Stimulated activated CD4-positive, alpha-beta T cell treated with anti-CD3 and anti-CD28 coated beads, Interleukin-1b, Interleukin-23, amount 100 ng/mL, for 24 hours (primary cell): Measurements from ENCODE around the gene CELF2.
"Not testable (repeated sequence)": the region's sequence is repeated elsewhere in the genome, so short reads cannot be mapped to it uniquely, and the experiment has no call there.

Experiments
- DNase-seq, 4 experiments: peaks; one replicate each; pipeline ENCODE4 v3.0.0-alpha.2; 2020; ENCODE audit warnings: low read depth in 4 of 4, low spot score in 1 of 4

Gene CELF2

DNA sequence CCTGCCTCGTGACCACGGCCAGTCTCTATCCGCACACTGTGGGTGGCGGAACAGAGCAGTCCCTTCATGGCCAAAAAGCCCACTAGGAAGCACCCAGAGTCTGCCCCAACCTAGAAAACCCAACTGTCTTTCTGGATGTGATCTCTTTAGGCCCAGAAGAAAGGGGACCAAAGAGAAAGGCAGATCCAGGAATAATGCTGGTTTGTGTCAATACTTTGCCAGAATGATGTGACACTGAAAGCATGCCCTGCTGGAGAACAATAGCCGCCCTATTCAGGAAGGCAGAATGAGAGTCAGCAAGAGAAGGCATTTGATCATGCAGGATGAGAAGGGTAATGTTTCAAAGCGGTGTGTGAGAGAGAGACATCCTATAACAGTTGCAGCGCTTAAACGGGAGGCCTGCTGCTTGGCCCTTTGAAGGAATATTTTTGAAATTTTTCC lies 319.1 kb downstream of the CELF2 start:
- no peak for DNase-seq

DNA sequence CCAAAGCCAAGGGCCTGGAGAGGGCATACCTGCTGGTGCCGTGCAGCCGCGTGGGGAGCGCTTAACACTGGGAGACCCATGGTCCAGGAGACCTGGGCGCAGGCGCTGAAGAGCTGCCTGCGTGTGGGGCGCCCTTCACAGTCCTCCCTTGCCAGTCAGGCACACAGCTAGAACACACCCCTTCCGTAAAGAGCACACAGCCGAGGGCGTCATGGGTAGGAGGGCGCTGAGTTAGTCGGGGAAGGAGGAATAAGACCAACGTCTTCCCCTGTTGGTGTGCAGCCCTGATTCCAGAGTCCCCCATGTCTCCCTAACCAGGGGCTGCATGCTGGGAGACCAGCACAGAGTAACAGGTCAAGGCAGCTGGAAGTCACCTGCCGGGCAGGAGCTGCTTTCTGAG lies 319.8 kb downstream of the CELF2 start:
- DNase-seq: no peak

DNA sequence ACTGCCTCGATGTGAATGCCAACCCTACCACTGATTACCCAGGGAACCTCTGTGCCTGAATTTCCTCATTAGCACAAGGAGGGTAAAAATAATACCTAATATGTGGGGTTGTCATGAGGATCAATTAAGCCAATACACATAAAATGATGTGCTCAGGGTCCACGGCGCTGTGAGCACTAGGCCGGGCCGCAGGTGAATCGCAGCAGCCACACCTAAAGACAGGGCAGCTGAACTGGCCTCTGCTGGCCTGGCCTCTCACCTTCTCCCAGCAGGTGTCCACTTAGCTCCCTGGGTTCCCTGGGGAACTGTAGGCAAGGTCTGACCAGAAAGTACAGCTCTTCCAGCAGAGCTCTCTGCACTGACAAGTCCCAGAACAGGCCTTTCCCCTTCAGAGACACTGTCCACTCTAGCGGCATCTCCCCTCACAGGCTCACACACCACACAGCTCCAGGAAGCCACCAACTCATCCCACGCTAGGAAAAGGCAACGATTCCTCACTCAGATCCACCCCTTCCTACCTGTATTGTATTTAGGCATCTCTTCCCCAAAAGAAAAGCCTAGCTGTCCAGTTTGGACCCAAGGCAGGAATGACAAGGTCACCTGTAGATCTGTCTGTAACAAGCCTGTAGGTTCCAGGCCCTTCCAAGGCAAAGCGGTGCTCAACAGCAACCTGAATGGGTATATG lies 320.6 kb downstream of the CELF2 start:
- no peak for DNase-seq

DNA sequence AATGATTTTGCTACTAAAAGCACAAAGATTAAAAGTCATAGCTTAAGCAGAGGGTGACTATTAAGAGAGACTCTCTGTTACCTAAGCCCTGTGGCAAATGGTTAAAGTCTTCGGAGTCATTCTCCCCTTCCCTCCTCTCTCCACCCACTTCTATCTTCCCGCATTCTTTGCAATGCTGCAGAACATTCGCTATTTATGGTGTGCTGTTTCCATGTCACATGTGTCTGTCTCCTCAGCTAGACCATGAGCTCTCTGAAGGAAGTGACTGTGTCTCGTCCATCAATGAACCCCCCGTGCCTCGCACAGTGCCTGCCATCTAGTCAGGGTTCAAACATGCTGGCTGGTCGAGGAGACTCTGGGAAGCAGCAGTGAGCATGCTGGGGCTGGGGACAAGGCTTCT lies 321.3 kb downstream of the CELF2 start:
- DNase-seq: no peak

DNA sequence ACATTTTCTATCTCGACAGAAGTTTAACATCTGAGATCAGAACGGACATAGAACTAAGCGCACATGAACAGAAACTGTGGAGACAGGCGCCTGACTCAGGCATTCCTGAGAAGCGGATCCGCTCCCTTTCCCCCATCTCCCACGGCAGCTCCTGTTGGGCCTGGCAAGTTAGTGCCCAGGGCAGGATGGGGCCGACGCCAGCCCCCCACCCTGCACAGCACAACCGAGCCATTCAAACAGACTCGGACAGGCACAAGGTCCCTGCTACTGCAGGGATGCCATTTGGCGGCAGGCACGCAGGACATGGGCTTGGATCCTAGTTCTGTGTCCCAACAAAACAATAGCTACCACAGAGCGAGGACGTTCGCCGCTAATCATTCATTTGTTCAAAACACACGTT lies 322.0 kb downstream of the CELF2 start:
- no peak for DNase-seq

DNA sequence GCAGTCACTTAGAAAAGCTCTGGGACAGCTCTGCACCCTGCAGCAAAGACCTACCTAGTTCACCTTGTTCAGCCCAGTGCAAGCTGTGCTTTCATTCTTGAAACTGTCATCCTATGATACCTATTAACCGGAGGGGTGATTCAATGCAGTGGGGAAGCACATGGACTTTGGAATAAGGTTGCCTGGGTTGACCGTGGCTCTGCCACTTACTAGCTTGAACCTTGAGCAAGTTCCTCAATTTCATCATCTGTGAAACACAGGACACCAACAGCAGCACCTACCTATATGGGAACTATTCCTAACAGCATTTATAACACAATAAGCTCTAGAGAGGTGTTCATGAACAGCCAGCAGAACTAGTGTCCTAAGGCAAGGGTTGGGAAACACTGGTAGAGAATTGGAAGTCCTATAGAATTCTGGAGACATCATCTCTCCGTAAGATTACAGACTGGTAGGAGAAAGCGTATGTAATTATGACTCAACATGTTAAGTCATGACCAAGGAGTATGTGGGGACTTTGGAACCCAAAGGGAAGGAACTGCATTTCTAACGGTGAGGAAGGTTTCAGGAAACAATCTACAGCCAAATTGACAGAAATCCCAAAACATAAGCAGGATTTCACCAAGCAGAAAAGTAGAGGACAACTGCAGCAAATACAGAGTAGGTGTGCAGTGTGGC lies 323.8 kb downstream of the CELF2 start:
- no peak for DNase-seq

DNA sequence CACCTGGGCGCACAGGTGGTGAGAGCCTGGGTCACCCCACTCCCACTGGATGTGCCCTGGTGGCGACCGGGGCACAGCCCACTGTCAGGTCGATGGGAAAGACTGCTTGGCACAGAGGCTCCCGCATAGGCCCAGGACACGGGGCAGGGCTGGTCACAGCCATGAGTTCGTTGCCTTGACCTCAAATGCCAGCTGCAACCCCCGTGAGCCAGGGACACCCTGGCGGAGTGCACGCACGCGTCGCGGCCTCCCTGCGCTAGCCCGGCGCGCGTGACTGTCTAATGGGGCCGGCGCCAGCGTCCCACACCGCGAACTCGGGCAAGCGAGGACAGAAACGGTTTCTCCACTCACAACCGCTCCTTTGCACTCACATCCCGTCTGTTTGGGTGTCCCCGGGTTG lies 326.4 kb downstream of the CELF2 start:
- no peak for DNase-seq

DNA sequence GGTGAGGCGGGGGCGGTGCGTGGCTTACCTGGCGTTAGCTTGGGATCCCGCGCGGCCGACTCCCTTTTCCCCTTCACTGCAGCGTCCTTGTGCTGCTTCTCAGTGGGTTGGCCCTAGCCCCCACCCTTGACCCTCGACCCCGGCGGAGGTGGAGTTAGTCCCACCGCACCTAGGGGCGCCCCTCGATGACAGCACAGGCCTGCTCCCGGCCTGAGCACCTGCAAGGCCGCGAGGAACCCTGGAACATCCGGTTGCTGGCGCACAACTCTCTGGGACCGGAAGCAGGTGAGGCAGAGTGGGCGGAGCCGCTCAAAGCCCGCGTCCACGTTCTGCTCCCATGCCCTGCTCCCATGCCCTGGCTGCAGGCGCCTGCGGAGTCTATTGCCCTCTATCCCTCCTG lies 326.9 kb downstream of the CELF2 start:
- no peak for DNase-seq

DNA sequence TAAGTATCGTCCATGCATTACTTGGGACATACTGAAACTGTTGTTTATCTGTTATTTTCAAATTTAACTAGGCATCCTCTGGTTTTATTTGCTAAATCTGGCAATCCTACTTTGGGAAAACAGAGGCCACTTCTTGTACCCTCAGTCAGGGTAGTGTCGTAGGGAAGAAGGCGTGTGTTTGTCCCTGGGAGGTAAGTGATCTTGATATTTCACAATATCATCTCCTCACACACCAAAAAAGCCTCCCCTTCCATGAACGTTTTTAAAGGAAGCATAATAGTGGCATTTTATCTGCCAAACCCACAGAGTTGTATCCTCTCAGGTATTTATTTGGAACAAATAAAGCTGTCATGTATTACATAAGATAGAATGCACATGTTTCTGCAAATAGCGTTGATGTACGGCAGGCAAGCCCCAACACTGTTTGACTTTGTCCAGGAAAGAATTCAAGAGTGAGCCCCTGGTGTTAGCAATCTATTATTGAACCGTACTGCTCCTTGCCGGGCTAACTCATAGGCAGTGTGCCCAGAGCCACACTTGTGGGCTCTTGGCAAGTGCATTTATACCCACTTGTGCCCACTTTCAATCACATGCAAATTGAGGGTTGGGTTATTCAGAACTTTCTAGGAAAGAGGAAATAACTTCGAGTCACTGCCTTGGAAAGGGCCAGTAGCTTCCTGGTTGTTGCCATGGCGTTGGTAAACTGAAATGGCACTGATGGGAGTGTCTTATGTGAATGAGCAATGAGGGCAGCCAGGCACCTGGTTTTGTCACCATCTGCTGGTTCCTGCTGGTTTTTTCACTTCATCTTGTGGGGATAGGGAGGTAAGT lies 327.8 kb downstream of the CELF2 start:
- no peak for DNase-seq

DNA sequence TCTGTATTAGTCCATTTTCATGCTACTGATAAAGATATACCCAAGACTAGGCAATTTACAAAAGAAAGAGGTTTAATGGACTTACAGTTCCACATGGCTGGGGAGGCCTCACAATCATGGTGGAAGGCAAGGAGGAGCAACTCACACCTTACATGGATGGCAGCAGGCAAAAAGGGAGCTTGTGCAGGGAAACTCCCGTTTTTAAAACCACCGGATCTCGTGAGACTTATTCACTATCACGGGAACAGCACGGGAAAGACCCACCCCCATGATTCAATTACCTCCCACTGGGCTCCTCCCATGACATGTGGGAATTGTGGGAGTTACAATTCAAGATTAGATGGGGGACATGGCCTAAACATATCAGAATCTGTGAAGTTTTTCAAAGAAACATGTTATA lies 329.9 kb downstream of the CELF2 start:
- DNase-seq: not testable (repeated sequence)

DNA sequence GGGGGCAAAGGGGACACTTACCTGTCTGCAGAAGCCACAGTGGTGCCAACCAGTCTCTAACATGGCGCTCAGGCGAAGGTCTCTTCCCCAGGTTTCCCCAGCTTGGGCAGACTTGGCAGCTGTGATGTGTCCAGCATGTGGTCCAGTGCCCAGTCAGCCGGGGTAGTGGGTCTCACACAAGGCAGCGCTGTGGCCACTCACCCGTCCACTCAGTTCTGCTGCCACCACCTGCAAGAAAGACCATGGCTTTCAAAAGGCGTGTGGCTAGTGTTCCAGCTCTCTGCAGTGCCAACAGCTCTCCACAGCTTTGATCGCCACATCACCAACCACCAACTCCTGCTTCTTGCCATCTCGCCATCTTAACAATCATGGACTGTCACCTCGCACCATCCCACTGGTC lies 334.1 kb downstream of the CELF2 start:
- no peak for DNase-seq

DNA sequence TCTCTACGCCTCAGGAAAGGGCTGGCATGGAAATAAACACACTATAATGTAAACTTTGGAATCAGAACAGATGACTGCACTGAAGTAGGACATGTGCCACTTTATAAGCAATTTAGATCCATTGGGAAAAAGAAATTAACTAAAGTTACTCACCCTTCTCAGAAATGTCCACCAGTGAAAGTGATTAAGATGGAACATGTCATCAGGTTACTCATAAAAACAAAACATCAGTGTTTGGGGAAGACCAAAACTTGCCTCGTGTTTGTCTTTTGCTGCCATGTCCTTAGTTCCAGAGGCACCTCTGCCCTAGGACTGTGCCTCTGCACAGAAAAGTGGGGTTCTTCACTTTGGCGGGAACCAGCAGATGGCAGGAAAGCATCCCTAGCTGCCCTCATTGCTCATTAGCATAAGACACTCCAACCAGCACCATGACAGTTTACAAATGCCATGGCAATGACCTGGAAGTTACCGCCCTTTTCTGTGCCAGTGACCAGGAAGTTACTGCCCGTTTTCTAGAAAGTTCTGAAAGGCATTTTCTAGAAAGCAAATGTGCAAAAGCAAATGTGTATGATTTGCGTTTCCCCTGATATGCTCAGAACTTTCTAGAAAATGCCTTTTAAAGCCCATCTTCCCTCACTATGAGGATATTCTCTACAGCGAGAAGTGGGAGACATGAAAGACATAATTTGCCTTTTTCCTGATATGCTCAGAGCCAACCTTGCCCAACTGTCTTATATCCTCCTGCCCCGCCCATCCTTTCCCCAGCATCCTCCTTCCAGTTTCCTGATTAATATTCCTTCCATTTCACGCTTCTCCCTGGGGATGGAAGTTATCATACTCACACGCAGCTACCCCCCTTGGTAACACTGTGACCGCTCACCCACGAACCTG lies 335.6 kb downstream of the CELF2 start:
- DNase-seq: no peak

DNA sequence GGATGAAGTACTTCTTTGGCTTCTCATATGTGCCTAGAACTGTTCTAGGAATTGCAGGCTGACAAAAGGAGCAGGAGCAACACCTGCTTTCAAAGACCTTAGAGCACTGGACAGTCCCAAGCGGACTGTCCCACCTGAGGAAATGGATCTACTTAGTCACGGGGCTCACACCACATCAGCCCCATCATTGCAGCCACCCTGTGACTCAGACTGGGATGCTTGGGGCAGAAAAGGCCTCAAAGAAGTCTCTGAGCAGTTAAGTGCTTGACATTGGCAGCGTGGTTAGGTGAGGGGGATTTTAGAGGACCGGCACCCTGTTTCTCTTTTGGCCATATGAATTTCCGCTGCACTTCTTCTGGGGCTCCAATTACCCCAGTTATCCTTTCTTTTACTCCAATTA lies 337.2 kb downstream of the CELF2 start:
- DNase-seq: no peak

DNA sequence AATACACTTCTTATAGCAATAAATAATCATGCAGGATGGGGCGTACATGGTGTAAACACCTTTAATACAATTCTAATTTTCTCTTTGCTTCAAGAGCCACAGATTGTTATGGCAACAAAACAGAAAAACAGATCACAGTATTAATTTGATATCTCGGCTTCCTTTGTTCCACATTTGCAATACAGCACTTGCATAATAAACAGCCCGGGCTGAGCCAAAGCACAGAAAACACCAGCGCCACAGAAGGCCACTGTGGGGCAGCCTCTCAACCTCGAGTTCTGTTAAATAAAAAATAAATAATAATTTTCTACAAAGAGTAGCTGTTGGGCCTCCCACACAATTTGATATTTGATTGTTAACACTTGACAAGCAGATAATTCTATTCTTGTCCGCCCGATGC lies 337.9 kb downstream of the CELF2 start:
- no peak for DNase-seq

DNA sequence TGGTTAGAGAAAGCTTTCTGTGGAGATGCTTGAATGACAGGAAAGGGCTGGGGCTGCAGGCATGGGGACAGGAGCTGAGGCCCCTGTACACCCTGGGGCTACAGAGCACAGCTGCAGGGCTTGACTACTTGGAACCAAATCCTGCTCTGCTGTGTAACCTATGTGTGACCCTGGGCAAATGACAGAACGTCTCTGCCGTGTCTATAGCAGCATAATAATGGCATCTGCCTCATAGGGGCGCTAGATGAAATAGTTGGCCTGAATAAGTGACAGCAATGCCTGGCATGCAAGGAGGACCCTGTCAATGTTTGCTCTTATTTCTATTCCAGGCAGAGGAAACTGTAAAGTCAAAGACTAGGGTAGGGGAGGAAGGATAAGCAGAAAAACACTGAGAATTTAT lies 339.8 kb downstream of the CELF2 start:
- DNase-seq: no peak

DNA sequence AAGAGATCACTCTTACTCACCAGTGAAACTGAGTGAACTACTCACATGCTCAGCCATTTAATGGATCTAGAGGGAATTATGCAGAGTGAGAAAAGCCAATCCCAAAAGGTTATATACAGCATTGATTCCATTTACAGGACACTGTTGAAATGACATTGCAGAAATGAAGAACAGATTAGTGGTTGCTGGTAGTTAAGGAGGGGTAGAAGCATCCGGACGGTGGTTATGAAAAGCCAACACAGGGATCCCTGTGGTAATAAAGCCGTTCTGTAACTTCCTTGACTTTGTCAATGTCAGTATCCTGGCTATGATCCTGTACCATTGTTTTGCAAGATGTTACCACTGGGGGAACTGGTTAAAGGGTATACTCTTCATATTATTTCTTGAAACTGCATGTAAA lies 340.3 kb downstream of the CELF2 start:
- no peak for DNase-seq

DNA sequence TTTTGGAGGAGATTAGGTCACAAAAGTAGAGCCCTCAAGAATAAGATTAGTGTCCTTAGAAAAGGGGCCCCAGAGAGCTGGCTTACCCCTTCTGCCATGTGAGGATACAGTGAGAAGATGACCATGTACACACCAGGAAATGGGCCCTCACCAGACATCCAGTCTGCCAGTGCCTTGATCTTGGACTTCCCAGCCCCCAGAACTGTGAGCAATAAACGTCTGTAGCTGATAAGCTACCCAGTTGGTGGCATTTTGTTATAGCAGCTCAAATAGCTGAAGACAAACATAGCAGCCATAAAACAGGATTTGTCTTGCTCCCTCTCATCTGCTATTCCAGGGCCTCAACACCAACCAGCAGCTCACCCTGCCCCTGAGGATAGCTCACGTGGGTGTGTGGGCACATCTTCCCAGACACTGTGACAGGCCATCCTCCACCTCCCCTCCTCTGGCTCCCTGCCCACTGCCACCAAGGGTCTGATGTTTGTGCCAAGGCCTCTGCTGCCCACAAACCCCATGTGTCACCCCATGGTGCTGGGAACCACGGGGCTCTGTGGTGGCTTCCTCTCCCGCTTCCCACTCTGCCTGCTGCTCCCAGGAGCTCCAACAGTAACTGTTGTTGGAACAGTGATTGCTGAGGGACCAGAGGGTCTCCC lies 341.4 kb downstream of the CELF2 start:
- DNase-seq: no peak

DNA sequence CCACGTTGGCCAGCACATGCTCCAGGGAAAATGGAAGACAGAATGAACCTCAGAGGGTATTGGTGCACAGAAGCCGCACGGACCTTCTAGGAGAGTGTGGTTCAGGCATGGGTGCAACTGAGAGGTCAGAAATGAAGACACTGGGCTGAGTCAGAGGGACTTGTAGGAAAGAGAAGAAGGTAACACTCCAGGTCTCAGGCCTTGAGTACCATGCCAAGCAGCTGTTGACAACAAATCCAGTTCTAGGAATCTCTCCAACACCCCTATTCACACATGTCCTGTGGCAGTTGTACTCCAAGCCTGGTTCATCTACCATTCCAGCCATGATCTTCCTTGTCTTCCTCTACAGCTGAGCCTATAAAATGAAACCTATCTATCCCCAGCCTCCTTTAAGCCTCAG lies 342.2 kb downstream of the CELF2 start:
- no peak for DNase-seq

DNA sequence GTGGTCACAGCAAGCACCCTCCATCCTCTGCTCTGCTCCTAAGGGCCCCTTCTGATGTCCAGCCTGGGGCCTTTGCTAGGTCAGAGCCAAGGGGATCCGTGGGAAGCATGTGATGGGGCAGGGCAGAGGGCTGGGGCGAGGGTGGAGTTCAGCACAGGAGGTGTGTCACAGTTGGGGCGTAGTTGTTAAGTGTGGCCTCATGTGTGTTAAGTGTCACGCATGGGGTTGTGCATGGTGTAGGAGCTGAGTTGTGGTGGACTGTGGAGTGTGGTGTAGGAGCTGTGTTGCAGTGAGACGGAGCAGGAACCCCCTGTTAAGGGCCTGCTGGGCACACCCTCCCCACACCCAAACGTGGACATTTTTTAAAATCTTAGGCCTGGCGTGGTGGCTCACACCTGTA lies 345.8 kb downstream of the CELF2 start:
- no peak for DNase-seq

DNA sequence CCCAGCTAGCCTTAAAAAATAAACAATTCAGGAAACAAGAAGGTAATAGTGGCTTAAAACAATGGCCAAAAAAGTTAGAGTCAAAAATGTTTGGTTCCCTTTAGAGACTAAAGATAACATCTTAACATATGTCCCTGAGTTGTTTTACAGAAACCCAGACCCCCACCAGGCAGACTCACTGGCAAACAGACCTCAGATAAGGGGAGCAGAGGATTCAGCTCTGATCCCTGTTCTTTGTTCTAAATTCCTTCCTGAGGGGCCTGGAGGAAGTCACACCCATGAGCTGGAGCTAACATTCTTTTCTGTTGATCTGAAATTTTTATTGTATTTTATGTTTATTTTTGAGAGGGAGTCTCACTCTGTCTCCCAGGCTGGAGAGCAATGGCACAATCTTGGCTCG lies 346.6 kb downstream of the CELF2 start:
- DNase-seq: no peak

DNA sequence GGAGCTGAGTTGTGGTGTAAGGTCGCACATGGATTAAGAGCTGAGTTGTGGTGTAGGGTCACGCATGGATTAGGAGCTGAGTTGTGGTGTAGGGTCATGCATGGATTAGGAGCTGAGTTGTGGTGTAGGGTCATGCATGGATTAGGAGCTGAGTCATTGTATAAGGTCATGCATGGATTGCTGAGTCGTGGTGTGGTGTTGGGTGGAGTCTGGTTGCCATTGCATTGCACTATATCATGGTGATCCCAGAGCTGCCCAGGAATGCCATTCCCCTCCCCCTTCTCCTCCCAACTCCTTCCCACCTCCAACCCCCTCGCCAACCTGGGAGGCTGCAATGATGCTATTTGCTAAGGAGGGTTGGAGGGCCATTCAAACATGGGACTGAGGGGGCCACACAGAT lies 349.2 kb downstream of the CELF2 start:
- not testable (repeated sequence) for DNase-seq
